ENCODE data around the gene RGP1.
A peak's percentile ranks its signal among the peaks of the same experiment; 100 is the strongest.

RGP1 gene

DNA sequence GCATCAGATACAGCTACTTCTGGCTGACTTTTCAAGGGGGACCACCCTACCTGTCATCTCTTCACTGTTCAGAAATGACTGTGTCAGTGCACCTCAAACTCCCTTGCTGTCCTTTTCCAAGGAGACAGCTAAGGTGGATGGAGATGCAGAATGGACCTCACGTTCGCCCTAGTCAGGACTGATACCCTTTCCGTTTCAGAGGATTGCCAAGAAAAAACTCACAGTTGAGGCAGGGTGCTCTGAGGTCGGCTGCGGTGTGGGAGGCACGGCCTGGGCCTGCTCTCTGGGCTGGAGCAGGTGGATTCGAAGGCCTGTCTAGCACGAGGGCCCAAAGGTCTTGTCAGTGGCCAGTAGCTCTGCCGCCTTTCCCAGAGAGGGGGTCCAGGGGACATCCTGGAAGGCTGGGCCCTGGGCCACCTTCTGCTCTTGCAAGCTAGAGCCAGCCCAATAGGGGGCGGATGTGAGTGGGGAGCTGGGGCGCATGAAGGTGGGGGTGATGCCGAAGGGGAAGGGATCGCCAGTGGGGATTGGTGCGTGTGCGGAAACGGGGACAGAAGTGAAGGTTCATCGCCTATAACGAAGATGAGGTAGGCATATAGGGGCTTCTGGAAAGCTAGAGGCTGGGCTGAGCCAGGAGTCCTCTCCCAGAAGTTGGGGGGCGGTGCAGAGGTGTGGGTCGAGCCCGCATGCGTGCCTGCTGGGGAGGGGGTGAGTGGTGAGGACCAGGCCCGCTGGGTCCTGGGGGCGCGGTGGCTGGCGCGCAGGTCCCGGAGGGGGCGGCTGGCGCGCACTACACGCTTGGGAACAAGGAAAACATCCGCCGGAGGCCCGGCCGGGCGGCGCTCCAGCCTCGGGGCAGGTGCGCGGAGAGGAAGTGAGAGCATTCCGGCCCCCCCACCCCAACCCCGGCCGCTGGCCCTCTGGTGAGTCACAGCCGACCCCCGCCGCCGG lies 7.5 kb downstream of the RGP1 start (continued):
- no peak for TF ChIP-seq TSHZ1 (tag by site-specific recombination; IDR thresholded peaks at IDR 0.05; ENCODE audit: borderline replicate concordance)
- no peak for TF ChIP-seq ZNF354C (tag by site-specific recombination; IDR thresholded peaks at IDR 0.05; ENCODE audit: borderline replicate concordance, low read depth)
- peak; percentile 97 for TF ChIP-seq MZF1 (tag by site-specific recombination; IDR thresholded peaks at IDR 0.05; ENCODE audit: borderline replicate concordance)
- TF ChIP-seq GLIS2 (tag by site-specific recombination; IDR thresholded peaks at IDR 0.05), result peak; percentile 68; the same call in 1 of the 2 replicates
- no peak for TF ChIP-seq YY2 (tag by site-specific recombination; IDR thresholded peaks at IDR 0.05)
- TF ChIP-seq, protein P1, sequence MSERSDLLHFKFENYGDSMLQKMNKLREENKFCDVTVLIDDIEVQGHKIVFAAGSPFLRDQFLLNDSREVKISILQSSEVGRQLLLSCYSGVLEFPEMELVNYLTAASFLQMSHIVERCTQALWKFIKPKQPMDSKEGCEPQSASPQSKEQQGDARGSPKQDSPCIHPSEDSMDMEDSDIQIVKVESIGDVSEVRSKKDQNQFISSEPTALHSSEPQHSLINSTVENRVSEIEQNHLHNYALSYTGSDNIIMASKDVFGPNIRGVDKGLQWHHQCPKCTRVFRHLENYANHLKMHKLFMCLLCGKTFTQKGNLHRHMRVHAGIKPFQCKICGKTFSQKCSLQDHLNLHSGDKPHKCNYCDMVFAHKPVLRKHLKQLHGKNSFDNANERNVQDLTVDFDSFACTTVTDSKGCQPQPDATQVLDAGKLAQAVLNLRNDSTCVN (tag by site-specific recombination; optimal IDR thresholded peaks at IDR 0.05), result peak; percentile 82
- TF ChIP-seq GLIS1 (tag by site-specific recombination; IDR thresholded peaks at IDR 0.05), result peak; percentile 29; the same call in 1 of the 2 replicates
- no peak for TF ChIP-seq ZNF426 (tag by site-specific recombination; IDR thresholded peaks at IDR 0.05)
- no peak; the same call in 1 of the 2 replicates for TF ChIP-seq ZFP69B (tag by site-specific recombination; IDR thresholded peaks at IDR 0.05)
- TF ChIP-seq ZNF248 (tag by site-specific recombination; IDR thresholded peaks at IDR 0.05), result no peak
- no peak for TF ChIP-seq GFI1B (tag by site-specific recombination; IDR thresholded peaks at IDR 0.05)
- no peak for TF ChIP-seq GLI2 (tag by site-specific recombination; IDR thresholded peaks at IDR 0.05; ENCODE audit: borderline replicate concordance, low read depth)
- TF ChIP-seq ZNF221 (tag by site-specific recombination; IDR thresholded peaks at IDR 0.05; ENCODE audit: borderline replicate concordance), result no peak
- TF ChIP-seq ZNF785 (tag by site-specific recombination; IDR thresholded peaks at IDR 0.05), result no peak
- TF ChIP-seq MYNN (tag by site-specific recombination; IDR thresholded peaks at IDR 0.05; ENCODE audit: borderline replicate concordance), result no peak
- TF ChIP-seq EGR2 (tag by site-specific recombination; IDR thresholded peaks at IDR 0.05; ENCODE audit: low read depth), result peak; percentile 43; the same call in 1 of the 2 replicates
- TF ChIP-seq ZNF148 (tag by site-specific recombination; IDR thresholded peaks at IDR 0.05; ENCODE audit: borderline replicate concordance), result no peak
- TF ChIP-seq TCF7L2 (IDR thresholded peaks at IDR 0.05; ENCODE audit: borderline replicate concordance, low read depth, low read length), result no peak
- TF ChIP-seq ZNF501 (tag by site-specific recombination; IDR thresholded peaks at IDR 0.05), result no peak
- no peak for TF ChIP-seq ZNF76 (tag by site-specific recombination; IDR thresholded peaks at IDR 0.05; ENCODE audit: borderline replicate concordance, low read depth)
- TF ChIP-seq ZNF274 (IDR thresholded peaks at IDR 0.05; ENCODE audit: low read length), result no peak
- TF ChIP-seq ZNF274 (tag by site-specific recombination; IDR thresholded peaks at IDR 0.05; ENCODE audit: borderline replicate concordance), result no peak
- TF ChIP-seq REST (tag by site-specific recombination; IDR thresholded peaks at IDR 0.05), result no peak
- no peak for TF ChIP-seq ZNF140 (tag by site-specific recombination; IDR thresholded peaks at IDR 0.05)
- no peak for TF ChIP-seq GLI4 (tag by site-specific recombination; IDR thresholded peaks at IDR 0.05)
- no peak for TF ChIP-seq ZNF768 (tag by site-specific recombination; IDR thresholded peaks at IDR 0.05)
- TF ChIP-seq OVOL3 (tag by site-specific recombination; IDR thresholded peaks at IDR 0.05), result no peak
- TF ChIP-seq ZNF707 (tag by site-specific recombination; IDR thresholded peaks at IDR 0.05), result no peak
- no peak for TF ChIP-seq ZNF433 (tag by site-specific recombination; IDR thresholded peaks at IDR 0.05; ENCODE audit: low read depth)

All from HEK293 (cell line).